Tibial artery (tissue), 4 donors: ENCODE data around the gene ATP6V0C.

ENCODE experiments used
- DNase-seq, 2 donors: peaks; one replicate each; pipeline ENCODE4 v3.0.0-alpha.2; 2019
- H3K27ac ChIP-seq, 2 donors: fragments of 200-600 bp; sonication (generic) in 1 of 2; 1 replicate in 1 of 2; 2 replicates in 1 of 2; pipeline ENCODE4 v1.5.1; 2018 to 2019; ENCODE audit warnings: mild to moderate bottlenecking in 1 of 2
- H3K27me3 ChIP-seq, 2 donors: fragments of 200-600 bp; sonication (generic) in 1 of 2; one replicate each; pipeline versions ENCODE4 v1.5.1 to v1.6.0; 2016 to 2019
- H3K36me3 ChIP-seq, 3 donors: fragments of 200-600 bp; sonication (generic) in 2 of 3; one replicate each; pipeline ENCODE4 v1.5.1; 2016 to 2019; ENCODE audit warnings: mild to moderate bottlenecking in 2 of 3
- H3K4me1 ChIP-seq, 4 donors: fragments of 200-600 bp; sonication (generic) in 2 of 4; 1 replicate in 3 of 4; 2 replicates in 1 of 4; pipeline ENCODE4 v1.5.1; 2016 to 2019
- H3K4me3 ChIP-seq, 2 donors: fragments of 200-600 bp; sonication (generic) in 1 of 2; 1 replicate in 1 of 2; 2 replicates in 1 of 2; pipeline ENCODE4 v1.5.1; 2018 to 2019; ENCODE audit warnings: mild to moderate bottlenecking in 2 of 2
- H3K9me3 ChIP-seq, 3 donors: fragments of 200-600 bp; sonication (generic) in 1 of 3; one replicate each; pipeline ENCODE4 v1.5.1; 2016 to 2019
- CTCF ChIP-seq, 2 experiments: fragments of 200-600 bp in 1 of 2; fragments of 450-650 bp in 1 of 2; IDR thresholded peaks; one replicate each; pipeline ENCODE4 v1.5.1; 2017 to 2019; ENCODE audit warnings: antibody characterized with exemption in 2 of 2, mild to moderate bottlenecking in 1 of 2, moderate library complexity in 1 of 2
- intact Hi-C: fragments of 100-400 bp; cut with DNase I; formaldehyde crosslinking; loops from one replicate; pipeline ENCODE4 v1.15.0; 2023; ENCODE audit warnings: low total_unique reads

Gene ATP6V0C

GRCh38 chr16:2473446-2473926 is 40.3 kb upstream of the ATP6V0C start:
- peaks cover 6 to 68% (median 49%) of the 10 kb centered on the region in 4 donors for H3K4me1 ChIP-seq
- TF ChIP-seq CTCF (IDR thresholded peaks at IDR 0.05), result no peak
- no peak overlapping the region for H3K27ac ChIP-seq
- intact Hi-C loops, result loop anchor here (10.0 kb wide), 1 partner anchor 129 kb away; the partner anchor contains the start of gene ABCA3
- peak overlapping the region; percentile 74 to 78 for H3K4me3 ChIP-seq
- H3K36me3 ChIP-seq, result no peaks in the 10 kb centered on the region
- H3K27me3 ChIP-seq, result peaks cover 6 to 51% of the 10 kb centered on the region in 2 donors
- no peak for DNase-seq
- no peaks in the 10 kb centered on the region for H3K9me3 ChIP-seq

GRCh38 chr16:2473999-2474876 is 39.5 kb upstream of the ATP6V0C start:
- Histone ChIP-seq H3K36me3 (no peaks in the 10 kb centered on the region), H3K9me3 (no peaks in the 10 kb centered on the region), H3K27ac (peak overlapping the region; percentile 76 to 84), H3K4me3 (peak overlapping the region; percentile 74 to 78), H3K4me1 (peaks cover 6 to 60% (median 41%) of the 10 kb centered on the region in 4 donors), H3K27me3 (peaks cover 6 to 44% of the 10 kb centered on the region in 2 donors)
- TF ChIP-seq CTCF (IDR thresholded peaks at IDR 0.05), result peak in 1 of 2 experiments; percentile 24
- DNase-seq, result no peak
- intact Hi-C loops, result loop anchor here (10.0 kb wide), 1 partner anchor 129 kb away; the partner anchor contains the start of gene ABCA3

- peaks cover 6 to 53% (median 38%) of the 10 kb centered on the region in 4 donors for H3K4me1 ChIP-seq
Observed at GRCh38 chr16:2474877-2475412, 38.8 kb upstream of the ATP6V0C start, which contains the start of gene TBC1D24. Gene TBC1D24, plus strand, starts transcription at chr16:2475127. Its CDS starts 21,022 bp downstream, at chr16:2496149.

GRCh38 chr16:2475413-2476344 is 38.1 kb upstream of the ATP6V0C start:
- TF ChIP-seq CTCF (IDR thresholded peaks at IDR 0.05), result no peak
- peak overlapping the region in 1 of 2 donors; percentile 44 for H3K27ac ChIP-seq
- no peak for DNase-seq
- H3K4me3 ChIP-seq, result peak overlapping the region; percentile 74 to 78
- H3K4me1 ChIP-seq, result peaks cover 6 to 49% (median 38%) of the 10 kb centered on the region in 4 donors
- no peaks in the 10 kb centered on the region for H3K36me3 ChIP-seq
- no peaks in the 10 kb centered on the region for H3K9me3 ChIP-seq
- intact Hi-C loops, result loop anchor here (10.0 kb wide), 1 partner anchor 131 kb away; the partner anchor contains the start of gene ABCA3
- peaks cover 6 to 29% of the 10 kb centered on the region in 2 donors for H3K27me3 ChIP-seq

More at GRCh38 chr16:2474877-2475412, 38.8 kb upstream of the ATP6V0C start, which contains the start of gene TBC1D24:
- H3K9me3 ChIP-seq, result no peaks in the 10 kb centered on the region
- H3K27ac ChIP-seq, result peak within 1 kb of the TSS; percentile 76 to 84
- no peaks in the 10 kb centered on the region for H3K36me3 ChIP-seq
- no peak for TF ChIP-seq CTCF (IDR thresholded peaks at IDR 0.05)
- peak; percentile 82 to 93 for DNase-seq
- H3K4me3 ChIP-seq, result peak within 1 kb of the TSS; percentile 74 to 78
- intact Hi-C loops, result loop anchor here (10.0 kb wide), 1 partner anchor 130 kb away; the partner anchor contains the start of gene ABCA3
- H3K27me3 ChIP-seq, result peaks cover 6 to 37% of the 10 kb centered on the region in 2 donors
